HEK293T (cell line): ENCODE measurements around the gene SPATA4.

ENCODE experiments used
- CTCF ChIA-PET: fragments of 350-600 bp; formaldehyde crosslinking; extraction: SDS; loops from one replicate; lab custom pipeline; 2021; ENCODE audit warnings: antibody characterized with exemption, inconsistent platforms; lab: Yijun Ruan, JAX
- POLR2A ChIA-PET: fragments of 350-600 bp; formaldehyde crosslinking; extraction: SDS; loops from one replicate; lab custom pipeline; 2020; ENCODE audit warnings: antibody characterized with exemption, inconsistent platforms; lab: Yijun Ruan, JAX
- DNase-seq: peaks from one replicate; pipeline ENCODE4 v3.0.0; 2012; ENCODE audit warnings: mixed read lengths; ENCODE audit errors: extremely low spot score
- ARNT ChIP-seq: fragments of 450-650 bp; IDR thresholded peaks from 2 replicates; pipeline ENCODE4 v1.6.1; 2017; ENCODE audit warnings: mild to moderate bottlenecking
- BHLHE40 ChIP-seq: fragments of 450-650 bp; IDR thresholded peaks from 2 replicates; pipeline ENCODE4 v1.6.1; 2016; ENCODE audit warnings: mild to moderate bottlenecking, moderate library complexity, borderline replicate concordance
- CTBP1 ChIP-seq: fragments of 450-650 bp; IDR thresholded peaks from 2 replicates; pipeline ENCODE4 v1.6.1; 2016; ENCODE audit warnings: borderline replicate concordance
- ELF4 ChIP-seq: fragments of 450-650 bp; IDR thresholded peaks from 2 replicates; pipeline ENCODE4 v1.6.1; 2017; ENCODE audit warnings: antibody characterized with exemption
- FOXA1 ChIP-seq: fragments of 450-650 bp; IDR thresholded peaks from 2 replicates; pipeline ENCODE4 v1.6.1; 2016; ENCODE audit warnings: mild to moderate bottlenecking
- FOXK2 ChIP-seq: fragments of 450-650 bp; IDR thresholded peaks from 2 replicates; pipeline ENCODE4 v1.6.1; 2016; ENCODE audit warnings: mild to moderate bottlenecking
- FOXM1 ChIP-seq: fragments of 450-650 bp; IDR thresholded peaks from 2 replicates; pipeline ENCODE4 v1.6.1; 2017; ENCODE audit warnings: mild to moderate bottlenecking, borderline replicate concordance
- HDGF ChIP-seq: fragments of 450-650 bp; IDR thresholded peaks from 2 replicates; pipeline ENCODE4 v1.6.1; 2017; ENCODE audit warnings: antibody characterized with exemption, borderline replicate concordance
- L3MBTL2 ChIP-seq: fragments of 450-650 bp; conservative IDR thresholded peaks from 2 replicates; pipeline ENCODE4 v1.6.1; 2016; ENCODE audit warnings: mild to moderate bottlenecking
- LEF1 ChIP-seq: fragments of 450-650 bp; IDR thresholded peaks from 2 replicates; pipeline ENCODE4 v1.6.1; 2017; ENCODE audit warnings: mild to moderate bottlenecking, borderline replicate concordance
- NFRKB ChIP-seq: fragments of 450-650 bp; IDR thresholded peaks from 2 replicates; pipeline ENCODE4 v1.6.1; 2016; ENCODE audit warnings: mild to moderate bottlenecking, moderate library complexity
- PKNOX1 ChIP-seq: fragments of 450-650 bp; IDR thresholded peaks from 2 replicates; pipeline ENCODE4 v1.6.1; 2016
- SP1 ChIP-seq: fragments of 450-650 bp; IDR thresholded peaks from 2 replicates; pipeline ENCODE4 v1.6.1; 2017
- SUZ12 ChIP-seq: fragments of 450-650 bp; IDR thresholded peaks from 2 replicates; pipeline ENCODE4 v1.6.1; 2016; ENCODE audit warnings: mild to moderate bottlenecking
- TARDBP ChIP-seq: fragments of 450-650 bp; IDR thresholded peaks from 2 replicates; pipeline ENCODE4 v1.6.1; 2016
- ZNF384 ChIP-seq: fragments of 450-650 bp; IDR thresholded peaks from 2 replicates; pipeline ENCODE4 v1.6.1; 2016

SPATA4 gene

GRCh38 chr4:176238157-176238610 is 42.8 kb upstream of the SPATA4 start:
- CTCF ChIA-PET = interaction anchor here (0.5 to 1.9 kb wide), 4 partner anchors 9 to 140 kb away, joined by 3 to 9 read pairs (median 4); no protein-coding TSS in a partner anchor
- TF ChIP-seq NFRKB = no peak
- TF ChIP-seq ZNF384 = peak; percentile 86
- TF ChIP-seq PKNOX1 = peak; percentile 16
- TF ChIP-seq CTBP1 = no peak
- TF ChIP-seq TARDBP = no peak
- DNase-seq = peak; percentile 15
- POLR2A ChIA-PET = interaction anchor here (0.9 to 1.6 kb wide), 4 partner anchors 8 to 81 kb away, joined by 3 to 5 read pairs (median 4); partner anchors contain the start of genes SPATA4 and SPCS3

- ChIA-PET CTCF (no interaction called here), POLR2A (no interaction called here)
- no peak for DNase-seq
- no peak for TF ChIP-seq ELF4
- TF ChIP-seq HDGF = no peak
- TF ChIP-seq SP1 = no peak
- no peak for TF ChIP-seq NFRKB
- no peak for TF ChIP-seq LEF1
- no peak for TF ChIP-seq L3MBTL2
- no peak for TF ChIP-seq BHLHE40
- no peak for TF ChIP-seq FOXK2
- TF ChIP-seq FOXA1 = no peak
These were observed 41.6 kb upstream of the SPATA4 start for GRCh38 chr4:176236946-176237345.

- ChIA-PET CTCF (interaction anchor here (0.6 kb wide), 1 partner anchor 559 kb away, joined by 3 read pairs; no protein-coding TSS in a partner anchor), POLR2A (interaction anchor here (1.3 kb wide), 1 partner anchor 8 kb away, joined by 4 read pairs; no protein-coding TSS in a partner anchor)
- TF ChIP-seq FOXK2 (no peak), FOXA1 (no peak), NFRKB (no peak), FOXM1 (no peak), BHLHE40 (no peak), HDGF (no peak), SP1 (no peak), LEF1 (no peak), SUZ12 (no peak), ELF4 (no peak), ARNT (no peak), CTBP1 (no peak), ZNF384 (no peak), L3MBTL2 (no peak), PKNOX1 (no peak)
- no peak for DNase-seq
These were observed 35.5 kb upstream of the SPATA4 start for GRCh38 chr4:176230836-176231235.

- TF ChIP-seq LEF1 (no peak), FOXK2 (no peak), L3MBTL2 (no peak), ZNF384 (no peak)
- ChIA-PET CTCF (interaction anchor here (0.7 to 1.6 kb wide), 2 partner anchors 9 to 13 kb away, joined by 3 to 6 read pairs; no protein-coding TSS in a partner anchor), POLR2A (interaction anchor here (1.3 kb wide), 1 partner anchor 9 kb away, joined by 4 read pairs; no protein-coding TSS in a partner anchor)
- DNase-seq = no peak
These were observed 34.3 kb upstream of the SPATA4 start for GRCh38 chr4:176229645-176230044.

GRCh38 chr4:176226736-176227135 is 31.4 kb upstream of the SPATA4 start:
- DNase-seq = no peak
- TF ChIP-seq SUZ12 = no peak
- TF ChIP-seq SP1 = no peak
- TF ChIP-seq HDGF = no peak
- no peak for TF ChIP-seq LEF1
- TF ChIP-seq ARNT = no peak
- TF ChIP-seq CTBP1 = no peak
- no peak for TF ChIP-seq ZNF384
- no peak for TF ChIP-seq FOXM1
- TF ChIP-seq FOXA1 = no peak
- TF ChIP-seq BHLHE40 = no peak
- TF ChIP-seq L3MBTL2 = no peak
- TF ChIP-seq NFRKB = no peak
- no peak for TF ChIP-seq PKNOX1
- TF ChIP-seq ELF4 = no peak
- CTCF ChIA-PET = interaction anchor here (0.5 to 1.2 kb wide), 2 partner anchors 9 to 19 kb away, joined by 3 read pairs; no protein-coding TSS in a partner anchor
- POLR2A ChIA-PET = interaction anchor here (0.9 to 1.8 kb wide), 2 partner anchors 11 to 30 kb away, joined by 3 to 7 read pairs; partner anchors contain the start of gene SPATA4

- CTCF ChIA-PET = no interaction called here
These were observed 28.2 kb upstream of the SPATA4 start for GRCh38 chr4:176223561-176223960.

More at GRCh38 chr4:176223561-176223960, 28.2 kb upstream of the SPATA4 start:
- POLR2A ChIA-PET = no interaction called here
- TF ChIP-seq FOXM1 (no peak), SUZ12 (no peak), ARNT (no peak), L3MBTL2 (no peak), CTBP1 (no peak), FOXK2 (no peak), ELF4 (no peak), TARDBP (no peak), FOXA1 (no peak), BHLHE40 (no peak), ZNF384 (no peak), PKNOX1 (no peak), LEF1 (no peak), HDGF (no peak), NFRKB (no peak), SP1 (no peak)
- no peak for DNase-seq
